C4-2B (cell line): ENCODE measurements around the gene LYSMD2.

Experiments used
- CTCF ChIP-seq: fragments of 450-650 bp; conservative IDR thresholded peaks from 2 replicates; pipeline ENCODE4 v1.5.1; 2017; ENCODE audit warnings: mild to moderate bottlenecking
- ZFX ChIP-seq: fragments of 450-650 bp; IDR thresholded peaks from 2 replicates; pipeline ENCODE4 v1.6.1; 2017

DNA sequence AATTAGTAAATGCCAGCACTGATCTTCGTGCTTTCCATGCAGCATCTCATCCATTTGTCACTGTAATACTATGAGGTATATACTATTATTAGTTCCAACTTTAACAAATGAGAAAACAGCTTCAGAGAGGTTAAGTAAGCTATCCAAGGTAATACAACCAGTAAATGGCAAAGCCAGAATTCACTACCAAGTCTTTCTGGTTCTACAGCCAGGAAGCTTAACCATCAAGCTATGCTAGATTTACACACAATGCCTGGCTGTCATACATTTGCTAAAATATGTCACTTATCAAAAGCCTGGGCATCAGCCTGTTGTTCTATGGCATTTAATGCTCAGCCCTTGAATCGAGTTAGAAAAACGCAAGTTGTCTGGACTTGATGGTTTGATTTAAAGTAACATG is 46.5 kb upstream of the LYSMD2 start:
- TF ChIP-seq CTCF = no peak
- no peak for TF ChIP-seq ZFX
